Neural crest cell (in vitro differentiated cells): Measurements from ENCODE around the gene SERAC1. TPM values are rescaled to one million over a fixed set of nuclear protein-coding genes. Genes with fewer than 3 reads are reported as not detected.

Source experiments
- DNase-seq: peaks from one replicate; pipeline ENCODE4 v3.0.0; 2021; ENCODE audit warnings: low read depth, mixed read lengths, low spot score
- H3K27ac Mint-ChIP-seq: one replicate; pipeline ENCODE4 v1.8.0; 2021; ENCODE audit warnings: mild to moderate bottlenecking, mixed read lengths; ENCODE audit not compliant: unreplicated experiment
- H3K27me3 Mint-ChIP-seq: 2 replicates; pipeline ENCODE4 v1.8.0; 2021; ENCODE audit warnings: low read depth, mild to moderate bottlenecking, mixed read lengths
- H3K36me3 Mint-ChIP-seq: 2 replicates; pipeline ENCODE4 v1.8.0; 2021; ENCODE audit warnings: low read depth, mild to moderate bottlenecking, mixed read lengths
- H3K4me1 Mint-ChIP-seq: 2 replicates; pipeline ENCODE4 v1.8.0; 2021; ENCODE audit warnings: mixed read lengths
- H3K4me3 Mint-ChIP-seq: one replicate; pipeline ENCODE4 v1.8.0; 2021; ENCODE audit warnings: mild to moderate bottlenecking, mixed read lengths
- H3K9me3 Mint-ChIP-seq: 2 replicates; pipeline ENCODE4 v1.8.0; 2021; ENCODE audit warnings: mixed read lengths
- total RNA-seq: library from RNA; stranded (reverse); gene quantifications from 2 replicates; pipeline ENCODE4 v1.2.1, GENCODE V29; 2021
- TF ChIP-seq, protein P1 (sequence below): fragments of 200-600 bp; sonication (generic); conservative IDR thresholded peaks from 2 replicates; pipeline ENCODE4 v1.5.0; 2021; ENCODE audit warnings: antibody characterized with exemption, mild to moderate bottlenecking

SERAC1 gene
- total RNA-seq, 1 donor from 2014 or later = 11.3 TPM

DNA sequence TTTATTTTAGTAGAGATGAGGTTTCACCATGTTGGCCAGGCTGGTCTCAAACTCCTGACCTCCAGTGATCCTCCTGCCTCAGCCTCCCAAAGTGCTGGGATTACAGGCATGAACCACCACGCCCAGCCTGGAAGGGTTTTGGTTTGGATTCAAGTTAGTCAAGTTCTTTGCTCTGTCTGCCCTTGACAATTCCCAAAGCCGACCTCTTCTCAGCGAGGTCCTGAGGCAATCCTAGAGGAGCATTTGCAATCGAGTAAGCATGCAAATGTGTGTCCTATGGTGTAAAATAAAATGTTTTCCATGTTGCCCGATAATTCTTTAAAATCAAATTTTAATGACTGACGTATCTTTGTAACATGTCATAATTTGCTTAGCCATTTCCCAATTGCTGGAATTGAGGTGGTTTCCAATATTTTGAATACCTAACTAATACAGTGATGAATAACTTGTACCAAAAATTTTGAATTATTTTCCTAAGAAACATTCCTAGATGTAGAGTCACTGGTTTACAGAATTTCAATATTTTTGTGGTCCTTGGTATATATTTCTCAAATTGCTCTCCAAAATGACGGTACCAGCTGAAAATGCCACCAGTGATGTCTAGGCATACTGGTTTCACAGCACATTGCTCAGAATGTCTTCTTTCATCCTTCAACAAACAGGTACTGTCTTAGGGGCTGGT lies 38.8 kb upstream of the SERAC1 start:
- Mint-ChIP-seq H3K27ac (no peak overlapping the region), H3K4me3 (no peak overlapping the region), H3K4me1 (peaks cover 6% of the 10 kb centered on the region), H3K9me3 (no peaks in the 10 kb centered on the region), H3K27me3 (no peaks in the 10 kb centered on the region), H3K36me3 (no peaks in the 10 kb centered on the region)
- DNase-seq = no peak
- TF ChIP-seq, protein P1, sequence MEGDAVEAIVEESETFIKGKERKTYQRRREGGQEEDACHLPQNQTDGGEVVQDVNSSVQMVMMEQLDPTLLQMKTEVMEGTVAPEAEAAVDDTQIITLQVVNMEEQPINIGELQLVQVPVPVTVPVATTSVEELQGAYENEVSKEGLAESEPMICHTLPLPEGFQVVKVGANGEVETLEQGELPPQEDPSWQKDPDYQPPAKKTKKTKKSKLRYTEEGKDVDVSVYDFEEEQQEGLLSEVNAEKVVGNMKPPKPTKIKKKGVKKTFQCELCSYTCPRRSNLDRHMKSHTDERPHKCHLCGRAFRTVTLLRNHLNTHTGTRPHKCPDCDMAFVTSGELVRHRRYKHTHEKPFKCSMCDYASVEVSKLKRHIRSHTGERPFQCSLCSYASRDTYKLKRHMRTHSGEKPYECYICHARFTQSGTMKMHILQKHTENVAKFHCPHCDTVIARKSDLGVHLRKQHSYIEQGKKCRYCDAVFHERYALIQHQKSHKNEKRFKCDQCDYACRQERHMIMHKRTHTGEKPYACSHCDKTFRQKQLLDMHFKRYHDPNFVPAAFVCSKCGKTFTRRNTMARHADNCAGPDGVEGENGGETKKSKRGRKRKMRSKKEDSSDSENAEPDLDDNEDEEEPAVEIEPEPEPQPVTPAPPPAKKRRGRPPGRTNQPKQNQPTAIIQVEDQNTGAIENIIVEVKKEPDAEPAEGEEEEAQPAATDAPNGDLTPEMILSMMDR = no peak

DNA sequence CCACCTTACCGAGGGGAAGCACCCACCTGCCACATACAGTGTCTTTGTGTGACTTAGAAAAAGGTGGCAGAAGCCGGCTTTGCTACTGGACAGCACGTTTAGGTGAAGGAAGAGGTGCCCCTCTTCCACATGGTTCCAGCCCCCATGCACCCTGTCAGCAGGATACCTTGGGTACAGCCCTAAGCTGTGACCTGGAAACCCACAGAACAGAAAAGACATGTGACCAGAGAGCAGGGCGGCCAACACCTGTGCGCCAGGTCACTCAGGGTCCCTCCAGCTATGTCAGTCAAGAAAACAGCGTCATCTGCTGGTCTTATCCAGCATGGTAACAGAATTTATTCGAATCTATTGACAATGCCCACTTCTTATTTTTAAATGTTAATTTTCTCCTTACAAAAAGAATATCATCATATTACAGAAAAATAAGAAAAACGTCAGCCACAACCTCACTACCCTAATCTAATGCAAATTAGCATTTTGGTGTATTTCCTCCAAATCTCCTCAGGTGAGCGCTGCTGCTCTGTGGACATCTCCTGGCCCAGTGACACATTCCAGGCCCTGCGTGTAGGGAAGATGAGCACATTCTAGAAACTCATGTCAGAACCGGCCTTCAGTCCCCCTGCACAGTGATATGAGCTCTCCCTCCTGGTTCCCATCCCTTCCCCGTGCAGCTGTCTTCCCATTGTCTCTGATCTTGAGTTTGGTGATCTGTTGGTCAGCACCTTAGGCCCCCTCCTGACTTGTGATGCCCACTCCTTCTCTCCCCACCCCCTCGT lies 37.3 kb upstream of the SERAC1 start:
- Mint-ChIP-seq H3K27ac (no peak overlapping the region), H3K36me3 (no peaks in the 10 kb centered on the region), H3K4me3 (no peak overlapping the region), H3K9me3 (no peaks in the 10 kb centered on the region), H3K4me1 (peaks cover 6% of the 10 kb centered on the region), H3K27me3 (no peaks in the 10 kb centered on the region)
- no peak for DNase-seq
- TF ChIP-seq, protein P1 = peak; percentile 63

DNA sequence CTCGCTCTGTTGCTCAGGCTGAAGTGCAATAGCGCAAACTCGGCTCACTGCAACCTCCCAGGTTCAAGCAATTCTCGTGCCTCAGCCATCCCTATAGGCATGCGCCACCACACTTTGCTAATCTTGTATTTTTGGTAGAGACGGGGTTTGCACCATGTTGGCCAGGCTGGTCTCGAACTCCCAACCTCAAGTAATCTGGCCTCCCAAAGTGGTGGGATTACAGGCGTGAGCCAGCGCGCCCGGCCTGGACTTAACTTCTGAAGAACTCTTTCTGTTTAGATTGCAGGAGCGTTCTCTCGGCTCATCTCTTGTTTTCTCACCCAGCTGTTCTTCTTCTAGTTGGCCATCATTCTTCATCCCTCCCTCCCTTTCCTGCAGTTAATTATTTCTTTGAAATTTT lies 30.4 kb upstream of the SERAC1 start:
- H3K27ac Mint-ChIP-seq = no peak overlapping the region
- DNase-seq = no peak
- H3K9me3 Mint-ChIP-seq = no peaks in the 10 kb centered on the region

DNA sequence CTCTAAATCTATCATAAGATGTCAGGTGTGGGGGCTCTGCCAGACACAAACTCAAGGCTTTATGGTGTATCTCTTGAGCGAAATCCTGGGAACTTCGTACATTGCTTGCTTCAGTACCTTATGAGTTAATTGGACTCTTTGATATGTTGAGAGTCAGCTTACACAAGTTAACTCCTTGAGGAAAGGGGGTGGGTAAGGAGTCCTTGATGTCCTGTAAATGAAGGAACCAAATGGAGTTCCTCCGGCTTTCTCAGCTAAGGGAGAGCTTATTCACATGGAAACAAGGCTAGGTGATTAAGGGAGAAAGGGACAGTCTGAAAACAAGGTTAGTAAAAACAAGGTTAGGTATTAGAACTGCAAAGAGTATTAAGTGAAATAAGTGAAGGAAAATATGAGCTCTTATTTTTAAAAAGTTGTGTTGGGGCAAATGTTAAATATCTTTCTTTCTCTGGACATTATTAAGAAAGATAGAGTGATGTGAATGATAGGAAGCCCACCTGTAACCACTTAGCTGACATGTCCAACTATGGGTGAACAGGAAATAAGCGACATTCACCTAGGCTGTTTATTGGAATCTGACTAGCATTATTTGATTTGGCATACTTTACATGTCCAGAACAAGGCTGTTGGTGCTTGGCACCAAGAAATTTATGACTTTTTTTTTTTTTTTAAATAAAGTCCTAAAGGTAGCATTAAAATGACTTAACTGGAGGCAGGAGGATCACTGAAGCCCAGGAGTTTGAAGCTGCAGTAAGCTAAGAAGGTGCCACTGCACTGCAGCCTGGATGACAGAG lies 26.6 kb upstream of the SERAC1 start:
- no peaks in the 10 kb centered on the region for H3K4me1 Mint-ChIP-seq
- no peak overlapping the region for H3K4me3 Mint-ChIP-seq
- DNase-seq = no peak
- H3K27ac Mint-ChIP-seq = no peak overlapping the region
- H3K27me3 Mint-ChIP-seq = no peaks in the 10 kb centered on the region
- H3K36me3 Mint-ChIP-seq = peaks cover 7% of the 10 kb centered on the region
- no peaks in the 10 kb centered on the region for H3K9me3 Mint-ChIP-seq
- TF ChIP-seq, protein P1 = no peak

More for the DNA sequence above, 30.4 kb upstream of the SERAC1 start:
- Mint-ChIP-seq H3K4me3 (no peak overlapping the region), H3K27me3 (no peaks in the 10 kb centered on the region), H3K4me1 (no peaks in the 10 kb centered on the region), H3K36me3 (peaks cover 4% of the 10 kb centered on the region)
- TF ChIP-seq, protein P1 = no peak

- Mint-ChIP-seq H3K4me1 (no peaks in the 10 kb centered on the region), H3K4me3 (no peak overlapping the region), H3K9me3 (no peaks in the 10 kb centered on the region), H3K27me3 (no peaks in the 10 kb centered on the region), H3K27ac (no peak overlapping the region), H3K36me3 (peaks cover 12% of the 10 kb centered on the region)
- DNase-seq = no peak
- TF ChIP-seq, protein P1 = no peak
Observed at GRCh38 chr6:158191761-158192160, 23.7 kb upstream of the SERAC1 start.
